Sigmoid colon (tissue), 7 donors: ENCODE measurements around the gene PIK3R5. TPM values are rescaled to one million over a fixed set of nuclear protein-coding genes. Genes with fewer than 3 reads are reported as not detected.

Experiments
- DNase-seq: peaks from one replicate; pipeline ENCODE4 v3.0.0-alpha.2; 2019
- H3K27ac ChIP-seq, 4 donors: fragments of 200-600 bp; sonication (generic); one replicate each; pipeline ENCODE4 v1.5.1; 2016 to 2019; ENCODE audit warnings: mild to moderate bottlenecking in 1 of 4
- H3K27me3 ChIP-seq, 3 donors: fragments of 200-600 bp; sonication (generic); one replicate each; pipeline ENCODE4 v1.5.1; 2019; ENCODE audit warnings: mild to moderate bottlenecking in 1 of 3
- H3K36me3 ChIP-seq, 4 donors: fragments of 200-600 bp; sonication (generic); one replicate each; pipeline ENCODE4 v1.5.1; 2016 to 2019
- H3K4me1 ChIP-seq, 4 donors: fragments of 200-600 bp; sonication (generic); one replicate each; pipeline ENCODE4 v1.5.1; 2017 to 2019
- H3K4me3 ChIP-seq, 4 donors: fragments of 200-600 bp; sonication (generic); one replicate each; pipeline ENCODE4 v1.5.1; 2017 to 2019; ENCODE audit warnings: mild to moderate bottlenecking in 2 of 4, moderate library complexity in 1 of 4
- H3K9me3 ChIP-seq, 4 donors: fragments of 200-600 bp in 3 of 4; sonication (generic) in 3 of 4; one replicate each; pipeline versions ENCODE4 v1.5.1 to v1.6.1; 2013 to 2019
- CTCF ChIP-seq, 4 experiments: fragments of 450-650 bp in 3 of 4; fragments of 200-600 bp in 1 of 4; IDR thresholded peaks; one replicate each; pipeline ENCODE4 v1.5.1; 2016 to 2019; ENCODE audit warnings: antibody characterized with exemption in 4 of 4, mild to moderate bottlenecking in 3 of 4, moderate library complexity in 2 of 4
- EP300 ChIP-seq, 4 donors: sonication (generic); formaldehyde crosslinking; IDR thresholded peaks; one replicate each; pipeline ENCODE4 v1.6.1; 2017; ENCODE audit warnings: antibody characterized with exemption in 4 of 4
- POLR2A ChIP-seq, 2 donors: fragments of 450-650 bp; IDR thresholded peaks; one replicate each; pipeline ENCODE4 v1.6.1; 2016; ENCODE audit warnings: antibody characterized with exemption in 2 of 2, mild to moderate bottlenecking in 2 of 2, moderate library complexity in 2 of 2
- POLR2AphosphoS5 ChIP-seq, 4 donors: sonication (generic); formaldehyde crosslinking; IDR thresholded peaks; one replicate each; pipeline ENCODE4 v1.6.1; 2017; ENCODE audit warnings: antibody characterized with exemption in 4 of 4
- WGBS, 2 donors: extraction: QIAGEN DNeasy Blood & Tissue Kit; methylation state at CpG; one replicate each; pipeline ENCODE4 v1.1.7; 2013; 5-methylcytosine and 5-hydroxymethylcytosine counted together
- intact Hi-C: fragments of 100-400 bp; cut with DNase I; formaldehyde crosslinking; loops from one replicate; pipeline ENCODE4 v1.15.1; 2023
- polyA plus RNA-seq, 3 donors: library from polyadenylated mRNA; stranded (reverse); fragments of 200-250 nt; gene quantifications; one replicate each; pipeline ENCODE4 v1.2.3, GENCODE V29; 2013
- total RNA-seq, 4 donors: library from RNA; depleted of rRNA; stranded (reverse); fragments of >200 nt; gene quantifications; one replicate each; pipeline ENCODE4 v1.1.0, GENCODE V29; 2016
- donor health status: healthy with polysubstance abuse.
- donor health status: Bipolar disorder and iron deficiency.
- donor health status: healthy.

The PIK3R5 gene
- total and polyA plus RNA-seq, 7 donors = 2.4 to 13.6 (median 8.2) TPM

GRCh38 chr17:8940866-8941471, 24.5 kb downstream of the PIK3R5 start:
- TF ChIP-seq EP300 (IDR thresholded peaks at IDR 0.05) = no peak
- TF ChIP-seq POLR2A (IDR thresholded peaks at IDR 0.05) = no peak
- TF ChIP-seq CTCF (IDR thresholded peaks at IDR 0.05) = no peak
- no peak for TF ChIP-seq POLR2AphosphoS5 (IDR thresholded peaks at IDR 0.05)
- no peak for DNase-seq
- H3K4me1 ChIP-seq = no peaks in the 10 kb centered on the region
- H3K27me3 ChIP-seq = peaks cover 0 to 11% (median 0%) of the 10 kb centered on the region in 3 donors
- H3K4me3 ChIP-seq = no peak overlapping the region
- WGBS, 2 donors = 55 to 66% methylated on average over 6 of the region's 6 CpGs
- peaks cover 0 to 1% (median 0%) of the 10 kb centered on the region in 4 donors for H3K9me3 ChIP-seq
- H3K36me3 ChIP-seq = no peaks in the 10 kb centered on the region
- intact Hi-C loops = no loop called here
- H3K27ac ChIP-seq = no peak overlapping the region

DNA sequence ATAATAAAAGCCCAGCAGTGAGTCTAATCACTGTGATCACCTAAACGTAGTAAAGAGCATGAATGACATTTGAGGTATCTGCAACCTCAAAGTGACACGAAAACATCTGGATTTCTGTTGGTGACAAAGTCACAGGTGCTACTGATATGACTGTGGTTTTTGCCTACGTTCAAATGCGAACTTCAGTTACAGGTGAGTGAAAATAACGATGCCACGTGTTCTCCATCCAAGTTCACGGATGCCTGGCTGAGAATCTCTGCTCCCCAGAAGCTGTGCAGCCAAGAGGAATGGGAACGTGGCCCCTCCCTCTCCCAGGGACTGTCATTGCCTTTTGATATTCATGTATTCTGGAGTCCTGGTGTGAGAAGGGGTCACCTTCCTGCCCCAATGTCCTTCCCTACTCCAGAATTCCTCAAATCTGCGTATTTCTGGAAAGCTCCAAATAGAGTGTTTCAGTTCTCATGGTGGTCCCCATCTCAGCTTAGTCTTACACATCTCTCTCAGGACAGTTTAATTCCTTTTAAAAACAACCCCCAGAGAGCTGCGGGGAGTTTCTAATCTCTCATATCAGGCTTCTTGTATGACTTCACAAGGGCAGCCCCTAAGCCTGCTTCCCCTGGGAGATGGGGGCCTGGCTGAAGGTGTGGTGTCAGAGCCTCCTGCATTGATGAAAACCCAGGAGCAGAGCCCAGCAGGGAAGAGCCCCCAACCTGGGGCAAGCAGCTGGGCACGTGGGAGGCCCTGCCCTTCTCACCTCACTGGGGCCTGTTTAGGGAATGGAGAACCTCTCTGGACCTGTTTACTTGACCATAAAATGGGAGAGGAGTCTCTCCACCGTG, 25.8 kb downstream of the PIK3R5 start:
- no peaks in the 10 kb centered on the region for H3K4me1 ChIP-seq
- H3K36me3 ChIP-seq = no peaks in the 10 kb centered on the region
- H3K27ac ChIP-seq = no peak overlapping the region
- DNase-seq = no peak
- H3K9me3 ChIP-seq = no peaks in the 10 kb centered on the region
- 50 to 53% methylated on average over 12 of the region's 12 CpGs for WGBS, 2 donors
- intact Hi-C loops = no loop called here
- H3K4me3 ChIP-seq = no peak overlapping the region
- peaks cover 0 to 11% (median 0%) of the 10 kb centered on the region in 3 donors for H3K27me3 ChIP-seq
- TF ChIP-seq POLR2A (IDR thresholded peaks at IDR 0.05) (no peak), POLR2AphosphoS5 (IDR thresholded peaks at IDR 0.05) (no peak), CTCF (IDR thresholded peaks at IDR 0.05) (no peak), EP300 (IDR thresholded peaks at IDR 0.05) (no peak)

DNA sequence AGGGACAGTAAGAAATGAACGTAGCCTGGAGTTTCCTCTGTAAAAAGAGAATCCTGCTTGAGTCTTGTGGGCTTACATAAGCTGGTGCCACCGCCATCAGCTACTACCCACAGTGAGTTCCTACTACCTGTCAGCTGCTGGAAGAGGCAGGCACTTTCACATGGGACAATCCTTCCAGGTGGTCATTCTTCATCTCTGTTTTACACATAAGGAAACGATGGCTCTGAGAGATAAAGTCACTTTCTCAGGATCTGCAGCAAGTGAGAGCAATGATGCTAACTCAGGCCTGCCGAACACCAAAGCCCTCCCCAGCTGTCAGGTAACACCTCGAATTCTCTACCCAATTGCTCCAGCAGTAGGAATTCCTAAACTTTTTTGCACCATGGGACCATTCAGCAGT, 26.6 kb downstream of the PIK3R5 start:
- 70 to 86% methylated on average over 5 of the region's 5 CpGs for WGBS, 2 donors

DNA sequence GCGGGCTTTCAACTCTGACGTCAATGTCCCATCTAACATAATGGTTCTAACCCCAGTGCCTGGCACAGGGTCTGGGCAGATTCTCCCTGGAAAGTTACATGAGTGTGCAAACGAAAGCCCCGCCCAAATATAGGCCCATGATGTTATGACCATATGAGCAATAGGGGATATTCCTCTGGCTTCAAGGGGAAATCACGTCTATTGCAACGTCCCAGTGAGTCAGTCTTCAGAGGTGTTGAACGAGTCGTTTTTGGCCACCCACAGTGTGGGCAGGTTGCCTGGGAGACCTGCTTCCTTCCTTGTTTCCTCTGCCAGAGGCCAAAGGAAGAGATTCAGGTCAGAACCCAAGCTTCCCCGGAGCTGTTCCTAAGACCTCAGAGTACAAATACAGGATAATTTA, 30.3 kb downstream of the PIK3R5 start:
- intact Hi-C loops = no loop called here
- TF ChIP-seq POLR2AphosphoS5 (IDR thresholded peaks at IDR 0.05) (no peak), EP300 (IDR thresholded peaks at IDR 0.05) (no peak), CTCF (IDR thresholded peaks at IDR 0.05) (no peak), POLR2A (IDR thresholded peaks at IDR 0.05) (no peak)
- Histone ChIP-seq H3K36me3 (no peaks in the 10 kb centered on the region), H3K4me1 (no peaks in the 10 kb centered on the region), H3K4me3 (no peak overlapping the region), H3K9me3 (no peaks in the 10 kb centered on the region), H3K27me3 (no peaks in the 10 kb centered on the region), H3K27ac (no peak overlapping the region)
- no peak for DNase-seq
- 52 to 66% methylated on average over 9 of the region's 9 CpGs for WGBS, 2 donors

More for the DNA sequence above, 26.6 kb downstream of the PIK3R5 start:
- intact Hi-C loops = no loop called here
- Histone ChIP-seq H3K9me3 (no peaks in the 10 kb centered on the region), H3K4me1 (no peaks in the 10 kb centered on the region), H3K36me3 (no peaks in the 10 kb centered on the region), H3K4me3 (no peak overlapping the region), H3K27ac (no peak overlapping the region), H3K27me3 (peaks cover 0 to 7% (median 0%) of the 10 kb centered on the region in 3 donors)
- TF ChIP-seq POLR2A (IDR thresholded peaks at IDR 0.05) = no peak
- TF ChIP-seq POLR2AphosphoS5 (IDR thresholded peaks at IDR 0.05) = no peak
- no peak for TF ChIP-seq CTCF (IDR thresholded peaks at IDR 0.05)
- no peak for TF ChIP-seq EP300 (IDR thresholded peaks at IDR 0.05)
- no peak for DNase-seq
